Fibroblast of pulmonary artery (primary cell): ENCODE results near the gene STK24.

ENCODE experiments used
- DNase-seq: peaks from one replicate; pipeline ENCODE4 v3.0.0-alpha.2; 2010; ENCODE audit warnings: low read depth
- H3K4me3 ChIP-seq: replicated peaks from 2 replicates; pipeline ENCODE4 v1.5.1; 2011; ENCODE audit warnings: low read depth, mild to moderate bottlenecking, control low read depth, low read length, moderate library complexity
- CTCF ChIP-seq: IDR thresholded peaks from 2 replicates; pipeline ENCODE4 v1.5.1; 2011; ENCODE audit warnings: mild to moderate bottlenecking, control low read depth, low read length, inconsistent platforms; ENCODE audit errors: missing control alignments

STK24 gene

GRCh38 chr13:98460516-98460915 is 116.4 kb downstream of the STK24 start:
- H3K4me3 ChIP-seq: no peak overlapping the region
- no peak for TF ChIP-seq CTCF
- no peak for DNase-seq

- no peak overlapping the region for H3K4me3 ChIP-seq
- TF ChIP-seq CTCF: no peak
Measured at GRCh38 chr13:98459721-98460370, 117.1 kb downstream of the STK24 start.

GRCh38 chr13:98459171-98459681 is 117.7 kb downstream of the STK24 start:
- DNase-seq: no peak
- no peak overlapping the region for H3K4me3 ChIP-seq
- no peak for TF ChIP-seq CTCF

More at GRCh38 chr13:98459721-98460370, 117.1 kb downstream of the STK24 start:
- no peak for DNase-seq

- H3K4me3 ChIP-seq: no peak overlapping the region
- no peak for DNase-seq
- TF ChIP-seq CTCF: no peak
Measured at GRCh38 chr13:98458431-98458830, 118.5 kb downstream of the STK24 start.

GRCh38 chr13:98457053-98457452 is 119.9 kb downstream of the STK24 start:
- H3K4me3 ChIP-seq: no peak overlapping the region
- TF ChIP-seq CTCF: no peak
- DNase-seq: no peak

GRCh38 chr13:98456413-98456845 is 120.5 kb downstream of the STK24 start:
- no peak for TF ChIP-seq CTCF

GRCh38 chr13:98454389-98454881 is 122.5 kb downstream of the STK24 start:
- no peak for TF ChIP-seq CTCF
- no peak overlapping the region for H3K4me3 ChIP-seq
- peak; percentile 91 for DNase-seq

More at GRCh38 chr13:98456413-98456845, 120.5 kb downstream of the STK24 start:
- no peak overlapping the region for H3K4me3 ChIP-seq
- DNase-seq: no peak
